ENCODE data around the gene RPGR.

DNA sequence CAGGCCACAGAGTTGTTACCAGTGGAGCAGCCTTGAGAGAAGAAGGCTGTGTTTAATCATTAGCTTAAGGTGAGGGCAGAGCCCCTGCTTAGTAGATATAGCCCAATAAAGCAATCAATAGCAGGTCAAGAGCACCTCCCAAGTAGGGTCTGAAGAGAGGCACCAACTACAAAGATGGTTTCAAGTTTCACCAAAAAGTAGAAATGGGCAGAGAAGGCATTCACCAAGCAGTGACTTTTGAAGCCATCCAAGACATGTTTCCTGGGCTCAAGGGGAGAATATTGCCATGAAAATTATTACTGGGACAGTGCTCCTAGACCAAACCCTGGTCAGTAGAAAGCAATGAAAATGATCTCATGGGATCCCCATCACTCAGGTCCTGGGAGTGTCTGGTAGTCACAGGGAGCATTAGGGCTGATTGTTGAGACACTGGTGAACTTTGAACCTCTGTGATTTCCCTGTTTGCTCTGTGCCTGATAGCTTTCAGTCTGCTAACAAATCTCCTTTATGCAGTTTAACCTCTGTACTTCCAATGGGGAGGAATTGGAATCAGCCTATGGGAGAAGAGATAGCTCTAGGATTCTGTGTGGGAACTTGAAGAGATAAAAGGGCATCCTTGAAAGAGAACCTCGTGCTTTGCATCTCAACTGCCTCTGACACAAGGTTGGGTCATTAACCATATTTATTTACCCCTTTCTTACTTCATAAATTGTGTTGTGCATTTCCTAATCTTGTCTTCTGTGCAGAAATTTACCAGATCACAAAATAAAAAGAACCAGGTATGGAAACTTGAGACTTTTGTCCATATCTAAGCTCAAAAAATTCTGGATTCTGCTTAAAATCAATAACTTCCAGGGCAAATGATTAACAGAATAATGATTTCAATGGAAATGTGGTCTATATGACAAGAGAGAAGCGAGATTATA lies 15.8 kb upstream of the RPGR start:
- no peak for TF ChIP-seq CTCF (conservative IDR thresholded peaks at IDR 0.05; ENCODE audit: low read depth in 2 of 2)
- TF ChIP-seq EZH2 (IDR thresholded peaks at IDR 0.05; ENCODE audit: low read depth, unreplicated experiment): no peak
- no peak for TF ChIP-seq NANOG (IDR thresholded peaks at IDR 0.05; ENCODE audit: borderline replicate concordance)
- TF ChIP-seq, protein P1, sequence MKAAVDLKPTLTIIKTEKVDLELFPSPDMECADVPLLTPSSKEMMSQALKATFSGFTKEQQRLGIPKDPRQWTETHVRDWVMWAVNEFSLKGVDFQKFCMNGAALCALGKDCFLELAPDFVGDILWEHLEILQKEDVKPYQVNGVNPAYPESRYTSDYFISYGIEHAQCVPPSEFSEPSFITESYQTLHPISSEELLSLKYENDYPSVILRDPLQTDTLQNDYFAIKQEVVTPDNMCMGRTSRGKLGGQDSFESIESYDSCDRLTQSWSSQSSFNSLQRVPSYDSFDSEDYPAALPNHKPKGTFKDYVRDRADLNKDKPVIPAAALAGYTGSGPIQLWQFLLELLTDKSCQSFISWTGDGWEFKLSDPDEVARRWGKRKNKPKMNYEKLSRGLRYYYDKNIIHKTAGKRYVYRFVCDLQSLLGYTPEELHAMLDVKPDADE (IDR thresholded peaks at IDR 0.05): no peak
- no peak for TF ChIP-seq POLR2AphosphoS5 (IDR thresholded peaks at IDR 0.05; ENCODE audit: low read depth)
- TF ChIP-seq EZH2phosphoT487 (IDR thresholded peaks at IDR 0.05; ENCODE audit: unreplicated experiment): no peak
- TF ChIP-seq, protein P2, sequence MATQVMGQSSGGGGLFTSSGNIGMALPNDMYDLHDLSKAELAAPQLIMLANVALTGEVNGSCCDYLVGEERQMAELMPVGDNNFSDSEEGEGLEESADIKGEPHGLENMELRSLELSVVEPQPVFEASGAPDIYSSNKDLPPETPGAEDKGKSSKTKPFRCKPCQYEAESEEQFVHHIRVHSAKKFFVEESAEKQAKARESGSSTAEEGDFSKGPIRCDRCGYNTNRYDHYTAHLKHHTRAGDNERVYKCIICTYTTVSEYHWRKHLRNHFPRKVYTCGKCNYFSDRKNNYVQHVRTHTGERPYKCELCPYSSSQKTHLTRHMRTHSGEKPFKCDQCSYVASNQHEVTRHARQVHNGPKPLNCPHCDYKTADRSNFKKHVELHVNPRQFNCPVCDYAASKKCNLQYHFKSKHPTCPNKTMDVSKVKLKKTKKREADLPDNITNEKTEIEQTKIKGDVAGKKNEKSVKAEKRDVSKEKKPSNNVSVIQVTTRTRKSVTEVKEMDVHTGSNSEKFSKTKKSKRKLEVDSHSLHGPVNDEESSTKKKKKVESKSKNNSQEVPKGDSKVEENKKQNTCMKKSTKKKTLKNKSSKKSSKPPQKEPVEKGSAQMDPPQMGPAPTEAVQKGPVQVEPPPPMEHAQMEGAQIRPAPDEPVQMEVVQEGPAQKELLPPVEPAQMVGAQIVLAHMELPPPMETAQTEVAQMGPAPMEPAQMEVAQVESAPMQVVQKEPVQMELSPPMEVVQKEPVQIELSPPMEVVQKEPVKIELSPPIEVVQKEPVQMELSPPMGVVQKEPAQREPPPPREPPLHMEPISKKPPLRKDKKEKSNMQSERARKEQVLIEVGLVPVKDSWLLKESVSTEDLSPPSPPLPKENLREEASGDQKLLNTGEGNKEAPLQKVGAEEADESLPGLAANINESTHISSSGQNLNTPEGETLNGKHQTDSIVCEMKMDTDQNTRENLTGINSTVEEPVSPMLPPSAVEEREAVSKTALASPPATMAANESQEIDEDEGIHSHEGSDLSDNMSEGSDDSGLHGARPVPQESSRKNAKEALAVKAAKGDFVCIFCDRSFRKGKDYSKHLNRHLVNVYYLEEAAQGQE (IDR thresholded peaks at IDR 0.05; ENCODE audit: unreplicated experiment): no peak
- no peak for TF ChIP-seq STAT1 (IDR thresholded peaks at IDR 0.05; ENCODE audit: unreplicated experiment)
- no peak for TF ChIP-seq ZNF114 (CRISPR knock-in tag; IDR thresholded peaks at IDR 0.05)
- TF ChIP-seq ZNF462 (CRISPR knock-in tag; IDR thresholded peaks at IDR 0.05): no peak
- TF ChIP-seq CREB1 (CRISPR knock-in tag; IDR thresholded peaks at IDR 0.05; ENCODE audit: low read depth): no peak
